HG02973 (cell line): ENCODE measurements around the gene ASCC2.

Experiments
- ATAC-seq: cut with Tn5 transposase; IDR thresholded peaks from one replicate; pipeline ENCODE4 v1.9.1; 2021; ENCODE audit warnings: moderate library complexity; ENCODE audit not compliant: unreplicated experiment

Gene ASCC2

GRCh38 chr22:29820961-29821290, 17.1 kb downstream of the ASCC2 start:
- no peak for ATAC-seq

GRCh38 chr22:29819501-29819900, 18.6 kb downstream of the ASCC2 start:
- no peak for ATAC-seq

- no peak for ATAC-seq
Observed at GRCh38 chr22:29817724-29818123, 20.4 kb downstream of the ASCC2 start.

GRCh38 chr22:29816980-29817379, 21.1 kb downstream of the ASCC2 start:
- no peak for ATAC-seq

- no peak for ATAC-seq
Observed at GRCh38 chr22:29816539-29816938, 21.5 kb downstream of the ASCC2 start.

- no peak for ATAC-seq
Observed at GRCh38 chr22:29816128-29816527, 21.9 kb downstream of the ASCC2 start.

GRCh38 chr22:29815580-29815979, 22.5 kb downstream of the ASCC2 start:
- no peak for ATAC-seq

GRCh38 chr22:29814003-29814402, 24.1 kb downstream of the ASCC2 start:
- ATAC-seq = no peak

- no peak for ATAC-seq
Observed at GRCh38 chr22:29813563-29813962, 24.5 kb downstream of the ASCC2 start.

- ATAC-seq = no peak
Observed at GRCh38 chr22:29813126-29813525, 24.9 kb downstream of the ASCC2 start.

GRCh38 chr22:29811377-29811776, 26.7 kb downstream of the ASCC2 start:
- no peak for ATAC-seq

- no peak for ATAC-seq
Observed at GRCh38 chr22:29810216-29810615, 27.9 kb downstream of the ASCC2 start.

- ATAC-seq = no peak
Observed at GRCh38 chr22:29806196-29806595, 31.9 kb downstream of the ASCC2 start.

- no peak for ATAC-seq
Observed at GRCh38 chr22:29804985-29805384, 33.1 kb downstream of the ASCC2 start.

GRCh38 chr22:29803190-29803589, 34.9 kb downstream of the ASCC2 start:
- ATAC-seq = no peak

- ATAC-seq = no peak
Observed at GRCh38 chr22:29801796-29802195, 36.3 kb downstream of the ASCC2 start.

GRCh38 chr22:29801153-29801552, 36.9 kb downstream of the ASCC2 start:
- no peak for ATAC-seq

GRCh38 chr22:29799217-29799680, 38.8 kb downstream of the ASCC2 start:
- no peak for ATAC-seq

- ATAC-seq = no peak
Observed at GRCh38 chr22:29798801-29799200, 39.3 kb downstream of the ASCC2 start.

- ATAC-seq = no peak
Observed at GRCh38 chr22:29798318-29798717, 39.8 kb downstream of the ASCC2 start.

- no peak for ATAC-seq
Observed at GRCh38 chr22:29797351-29797750, 40.7 kb downstream of the ASCC2 start.

GRCh38 chr22:29795663-29796062, 42.4 kb downstream of the ASCC2 start:
- ATAC-seq = no peak

GRCh38 chr22:29793396-29793795, 44.7 kb downstream of the ASCC2 start:
- ATAC-seq = no peak

GRCh38 chr22:29790061-29790460, 48.0 kb downstream of the ASCC2 start:
- no peak for ATAC-seq
